Measurements from ENCODE around the gene GPS2.

GPS2 gene

DNA sequence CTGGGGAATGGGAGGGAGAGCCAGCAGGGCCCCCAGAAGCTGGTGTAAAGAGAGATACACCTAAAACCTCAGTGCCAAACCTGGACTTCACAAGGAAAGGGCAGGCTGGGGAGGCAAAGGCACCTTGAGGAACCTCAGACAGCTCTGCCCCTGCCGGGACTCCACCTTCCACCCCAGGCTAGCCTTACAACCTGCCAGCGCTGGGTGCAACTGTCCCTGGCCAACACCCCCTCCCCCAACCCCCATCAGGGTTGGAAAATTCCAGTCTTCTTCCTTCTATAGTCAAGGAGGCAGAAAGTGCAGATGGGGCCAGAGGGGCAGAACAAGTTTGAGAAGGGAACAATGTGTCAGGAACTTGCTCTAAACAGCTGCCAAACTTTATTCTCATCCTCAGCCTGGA, 23.0 kb downstream of the GPS2 start:
- DNase-seq: no peak

DNA sequence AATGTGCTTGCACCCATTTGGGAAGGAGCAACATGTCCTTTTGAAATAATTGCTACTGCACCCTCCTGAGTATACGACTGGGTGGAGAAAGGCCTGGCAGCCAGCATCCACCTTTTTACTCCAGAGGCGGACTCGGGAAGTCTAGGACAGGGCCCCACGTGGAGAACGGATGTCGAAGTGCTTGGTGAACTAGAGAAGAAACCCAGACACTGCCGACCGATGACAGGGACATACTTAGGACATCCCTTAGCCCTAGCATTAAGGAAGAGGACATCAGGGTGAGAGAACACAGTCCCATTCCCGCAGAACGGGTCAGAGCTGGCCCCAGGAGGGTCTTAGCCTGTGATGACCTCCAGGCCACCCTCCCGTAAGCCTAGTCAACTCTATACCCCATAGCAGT, 24.5 kb downstream of the GPS2 start:
- no peak for DNase-seq

DNA sequence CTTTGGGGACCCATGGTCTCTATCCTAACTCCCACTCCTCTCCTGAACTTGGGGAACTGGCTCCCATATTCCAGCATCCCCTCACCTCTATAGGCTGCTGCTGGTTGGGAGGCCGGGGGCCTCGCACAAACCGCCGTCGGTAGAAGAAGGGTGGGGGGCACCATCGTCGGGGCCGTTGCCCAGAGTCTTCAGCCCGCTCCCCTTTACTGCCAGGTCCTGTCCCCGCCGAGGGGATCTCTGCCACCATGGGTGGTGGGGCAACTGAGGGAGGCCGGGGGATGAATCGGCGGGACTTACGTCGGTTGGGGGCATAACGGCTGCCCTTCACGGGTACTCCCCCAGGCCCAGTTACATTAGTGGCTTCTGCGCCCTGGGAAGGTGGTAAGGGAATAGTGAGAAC, 25.0 kb downstream of the GPS2 start:
- no peak for DNase-seq

DNA sequence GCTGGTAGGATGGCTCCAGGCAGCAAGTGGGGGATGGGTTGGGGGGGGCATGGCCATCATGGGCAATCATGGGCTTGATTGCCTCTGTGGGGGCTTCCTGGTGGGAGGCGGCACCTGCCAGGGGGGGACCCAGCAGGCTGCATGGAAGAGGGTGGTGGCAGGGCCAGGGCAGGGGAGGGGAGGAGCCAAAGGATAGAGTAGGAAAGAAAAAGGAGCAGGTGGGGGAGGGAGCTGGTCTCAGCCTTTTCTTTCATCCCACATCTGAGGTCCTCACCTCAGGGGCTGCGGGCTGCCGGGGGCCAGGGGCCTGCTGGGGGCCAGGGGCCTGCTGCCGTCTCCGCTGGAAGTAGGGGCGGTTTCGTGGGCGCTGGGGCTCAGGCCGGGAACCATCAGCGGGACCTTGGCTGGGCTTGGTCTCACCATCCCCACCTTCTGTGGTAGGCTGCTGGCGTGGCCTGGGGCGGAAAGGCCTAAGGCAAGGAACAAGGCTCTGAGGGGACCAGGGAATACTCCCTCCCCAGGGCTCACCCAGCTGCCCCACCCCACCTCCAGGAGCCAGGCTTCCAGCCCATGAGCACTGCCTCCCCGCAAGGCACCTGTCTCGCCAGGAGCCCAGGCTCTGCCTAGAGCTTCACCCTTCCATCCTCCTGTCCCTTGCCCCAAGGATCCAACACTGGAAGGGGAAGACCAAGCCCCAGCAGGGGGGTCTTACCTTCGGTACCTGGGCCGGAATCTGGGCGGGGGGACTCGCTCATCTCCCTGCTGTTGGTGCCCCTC, 25.7 kb downstream of the GPS2 start:
- no peak for DNase-seq

DNA sequence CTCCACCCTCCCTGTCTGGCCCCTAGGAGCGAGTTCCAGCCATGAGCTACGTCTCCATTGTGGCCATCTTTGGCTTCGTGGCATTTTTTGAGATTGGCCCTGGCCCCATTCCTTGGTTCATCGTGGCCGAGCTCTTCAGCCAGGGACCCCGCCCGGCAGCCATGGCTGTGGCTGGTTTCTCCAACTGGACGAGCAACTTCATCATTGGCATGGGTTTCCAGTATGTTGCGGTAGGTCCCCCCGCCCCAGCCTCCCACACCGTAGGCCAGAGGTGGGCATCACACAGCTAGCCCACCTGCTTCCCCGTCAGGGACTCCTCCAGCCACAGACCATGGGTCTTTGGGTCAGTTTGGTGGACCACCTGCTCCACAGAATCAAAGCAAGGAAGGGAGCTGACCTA, 29.5 kb downstream of the GPS2 start:
- no peak for DNase-seq

DNA sequence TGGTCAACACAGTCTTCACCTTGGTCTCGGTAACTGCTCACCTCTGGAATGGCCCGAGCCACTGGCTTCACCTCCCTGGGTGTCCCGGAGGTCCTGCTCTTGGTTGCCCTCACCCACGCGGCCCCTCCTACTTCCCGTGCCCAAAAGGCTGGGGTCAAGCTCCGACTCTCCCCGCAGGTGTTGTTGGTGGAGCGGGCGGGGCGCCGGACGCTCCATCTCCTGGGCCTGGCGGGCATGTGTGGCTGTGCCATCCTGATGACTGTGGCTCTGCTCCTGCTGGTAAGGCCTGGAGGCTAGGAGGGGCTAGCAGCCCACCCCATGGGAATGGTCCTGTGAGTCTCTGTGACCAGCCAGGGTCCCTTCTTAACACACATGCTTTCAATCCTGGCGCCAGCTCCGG, 30.2 kb downstream of the GPS2 start:
- no peak for DNase-seq

DNA sequence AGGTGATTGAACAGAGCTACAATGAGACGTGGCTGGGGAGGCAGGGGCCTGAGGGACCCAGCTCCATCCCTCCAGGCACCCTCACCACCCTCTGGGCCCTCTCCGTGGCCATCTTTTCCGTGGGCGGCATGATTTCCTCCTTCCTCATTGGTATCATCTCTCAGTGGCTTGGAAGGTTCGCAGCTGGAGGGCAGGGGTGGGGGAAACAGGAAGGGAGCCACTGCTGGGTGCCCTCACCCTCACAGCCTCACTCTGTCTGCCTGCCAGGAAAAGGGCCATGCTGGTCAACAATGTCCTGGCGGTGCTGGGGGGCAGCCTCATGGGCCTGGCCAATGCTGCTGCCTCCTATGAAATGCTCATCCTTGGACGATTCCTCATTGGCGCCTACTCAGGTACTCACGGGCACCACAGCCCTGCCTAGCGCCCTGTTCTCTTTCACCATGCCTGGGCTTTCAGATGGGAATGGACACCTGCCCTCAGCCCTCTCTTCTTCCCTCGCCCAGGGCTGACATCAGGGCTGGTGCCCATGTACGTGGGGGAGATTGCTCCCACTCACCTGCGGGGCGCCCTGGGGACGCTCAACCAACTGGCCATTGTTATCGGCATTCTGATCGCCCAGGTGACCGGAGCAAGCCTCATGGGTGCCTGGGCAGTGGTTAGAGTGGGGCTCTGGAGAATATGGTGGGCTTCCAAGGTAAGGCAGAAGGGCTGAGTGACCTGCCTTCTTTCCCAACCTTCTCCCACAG, 31.5 kb downstream of the GPS2 start:
- no peak for DNase-seq

DNA sequence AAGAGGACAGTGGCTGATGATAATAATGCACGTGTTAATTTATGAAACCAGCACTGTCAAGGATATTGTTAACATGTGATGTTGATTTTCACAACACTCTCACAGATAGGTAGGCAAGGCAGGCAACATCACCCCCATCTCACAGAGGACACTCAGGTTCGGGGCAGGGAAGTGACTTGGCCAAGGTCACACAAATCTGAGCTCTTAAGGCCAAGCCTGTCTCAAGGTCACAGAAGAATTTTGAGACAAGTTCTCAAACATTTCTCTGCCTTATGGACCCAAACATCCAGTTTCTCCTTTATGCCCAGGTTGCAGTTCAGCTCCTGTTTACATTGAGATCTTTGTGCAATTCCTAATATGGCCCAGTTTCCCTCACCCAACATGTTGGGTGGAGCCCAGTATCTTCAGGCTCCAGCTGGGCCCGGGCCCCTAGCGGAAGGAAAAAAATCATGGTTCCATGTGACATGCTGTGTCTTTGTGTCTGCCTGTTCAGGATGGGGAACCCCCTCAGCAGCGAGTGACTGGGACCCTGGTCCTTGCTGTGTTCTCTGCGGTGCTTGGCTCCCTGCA, 32.3 kb downstream of the GPS2 start:
- no peak for DNase-seq

DNA sequence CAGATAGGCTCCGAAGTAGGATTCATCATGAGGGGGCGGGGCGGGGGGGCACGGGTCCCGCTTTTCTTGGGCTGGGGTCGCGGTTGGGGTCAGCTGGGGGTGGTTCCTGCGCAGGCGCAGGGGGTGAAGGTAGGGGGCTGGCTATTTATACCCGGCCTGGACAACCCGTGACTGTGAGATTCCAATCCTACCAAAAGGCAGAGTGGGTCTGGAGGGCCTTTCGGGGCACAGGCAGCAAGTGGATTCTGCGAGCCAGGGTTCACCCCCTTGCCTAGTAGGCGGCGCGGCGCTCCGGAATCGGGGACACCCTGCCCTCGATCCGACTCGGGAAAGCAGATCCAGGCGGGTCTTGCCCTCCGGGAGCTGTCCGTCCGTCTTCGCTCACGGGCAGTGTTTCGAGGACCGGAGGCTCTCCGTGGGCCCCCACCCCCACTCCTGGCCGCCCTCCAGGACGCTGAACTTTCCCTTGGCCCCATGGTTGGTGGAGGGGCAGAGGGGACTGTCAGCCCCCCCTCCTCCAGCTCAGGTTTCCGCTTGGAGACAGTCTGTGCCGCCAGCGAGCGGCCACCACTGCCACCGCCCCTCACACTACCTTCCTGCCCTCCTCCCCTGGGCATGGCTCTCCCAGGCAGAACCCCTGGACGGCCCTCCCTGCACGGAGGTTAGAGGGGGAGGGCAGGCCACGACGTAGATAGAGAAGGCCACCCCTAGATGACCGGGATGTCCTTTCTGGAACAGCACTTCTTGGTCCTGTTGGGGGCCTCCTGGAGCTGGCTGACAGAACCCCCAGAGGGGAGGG, 33.0 kb downstream of the GPS2 start:
- DNase-seq: peak; percentile 37

DNA sequence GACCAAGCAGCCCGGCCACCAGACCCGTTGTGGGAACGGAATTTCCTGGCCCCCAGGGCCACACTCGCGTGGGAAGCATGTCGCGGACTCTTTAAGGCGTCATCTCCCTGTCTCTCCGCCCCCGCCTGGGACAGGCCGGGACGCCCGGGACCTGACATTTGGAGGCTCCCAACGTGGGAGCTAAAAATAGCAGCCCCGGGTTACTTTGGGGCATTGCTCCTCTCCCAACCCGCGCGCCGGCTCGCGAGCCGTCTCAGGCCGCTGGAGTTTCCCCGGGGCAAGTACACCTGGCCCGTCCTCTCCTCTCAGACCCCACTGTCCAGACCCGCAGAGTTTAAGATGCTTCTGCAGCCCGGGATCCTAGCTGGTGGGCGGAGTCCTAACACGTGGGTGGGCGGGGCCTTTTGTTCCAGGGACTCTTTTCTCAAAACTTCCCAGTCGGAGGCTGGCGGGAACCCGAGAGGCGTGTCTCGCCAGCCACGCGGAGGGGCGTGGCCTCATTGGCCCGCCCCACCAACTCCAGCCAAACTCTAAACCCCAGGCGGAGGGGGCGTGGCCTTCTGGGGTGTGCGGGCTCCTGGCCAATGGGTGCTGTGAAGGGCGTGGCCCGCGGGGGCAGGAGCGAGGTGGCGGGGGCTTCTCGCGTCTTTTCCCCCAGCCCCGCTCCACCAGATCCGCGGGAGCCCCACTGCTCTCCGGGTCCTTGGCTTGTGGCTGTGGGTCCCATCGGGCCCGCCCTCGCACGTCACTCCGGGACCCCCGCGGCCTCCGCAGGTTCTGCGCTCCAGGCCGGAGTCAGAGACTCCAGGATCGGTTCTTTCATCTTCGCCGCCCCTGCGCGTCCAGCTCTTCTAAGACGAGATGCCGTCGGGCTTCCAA, 33.8 kb downstream of the GPS2 start, which contains the start of gene SLC2A4:
Gene SLC2A4 (plus strand): TSS at position 645 of the 879 bp plus-strand sequence. CDS start 217 bp downstream, at position 862.
- peak; percentile 92 for DNase-seq

DNA sequence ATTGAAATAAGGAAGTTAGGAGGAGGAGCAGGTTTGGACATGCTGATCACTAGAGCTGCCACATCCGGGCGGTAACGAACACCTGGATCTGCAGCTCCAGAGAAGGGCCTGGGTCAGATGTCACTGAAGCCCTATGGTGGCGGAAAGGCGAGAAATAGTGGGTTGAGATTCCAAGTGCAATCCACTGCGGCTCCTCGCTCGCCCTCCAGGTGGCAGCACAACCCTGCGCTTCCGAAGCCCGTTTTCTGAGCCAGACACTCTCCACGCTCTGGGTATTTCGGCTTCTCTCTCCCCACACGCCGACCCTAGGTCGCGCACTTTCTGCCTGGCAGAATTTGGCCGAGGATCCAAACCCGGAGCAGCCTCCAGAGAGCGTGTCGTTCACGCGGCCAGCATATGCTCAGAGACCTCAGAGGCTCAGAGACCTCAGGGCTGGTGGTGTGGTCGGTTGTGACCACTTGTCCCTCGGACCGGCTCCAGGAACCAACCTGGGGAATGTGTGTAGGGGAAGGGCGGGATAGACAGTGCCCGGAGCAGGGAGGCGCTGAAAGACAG, 34.6 kb downstream of the GPS2 start:
- DNase-seq: peak; percentile 92

DNA sequence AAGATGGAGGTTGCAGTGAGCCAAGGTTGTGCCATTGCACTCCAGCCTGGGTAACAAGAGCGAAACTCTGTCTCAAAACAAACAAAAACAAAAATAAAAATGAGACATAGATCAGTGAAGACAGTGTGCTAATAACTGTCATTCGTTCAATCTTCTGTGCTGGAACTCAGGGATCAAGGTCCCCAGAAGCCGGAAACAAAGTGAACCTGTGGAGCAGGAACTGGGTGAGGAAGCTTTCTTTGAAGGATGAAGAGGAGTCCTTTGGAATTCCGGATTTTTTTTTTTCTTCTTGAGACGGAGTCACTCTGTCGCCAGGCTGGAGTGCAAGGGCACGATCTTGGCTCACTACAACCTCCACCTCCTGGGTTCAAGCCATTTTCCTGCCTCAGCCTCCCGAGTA, 35.7 kb downstream of the GPS2 start:
- no peak for DNase-seq

DNA sequence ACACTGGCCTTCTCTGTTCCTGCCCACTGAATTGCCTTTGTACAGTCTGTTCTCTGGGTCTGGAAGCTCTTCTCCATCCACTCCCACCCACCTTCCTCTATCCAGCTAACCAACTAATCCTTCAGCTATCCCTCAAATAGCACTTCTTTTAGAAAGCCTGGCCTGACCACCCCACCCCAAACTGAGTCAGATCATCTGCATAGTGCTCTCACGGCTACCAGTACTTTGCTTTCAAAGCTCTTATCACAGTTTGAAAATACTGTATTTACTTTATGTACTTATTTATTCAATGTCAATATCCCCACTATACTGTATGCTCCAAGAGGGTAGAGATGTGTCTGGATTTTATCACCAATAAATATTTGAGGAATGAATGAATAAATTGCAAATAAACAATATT, 48.4 kb downstream of the GPS2 start:
- no peak for DNase-seq

DNA sequence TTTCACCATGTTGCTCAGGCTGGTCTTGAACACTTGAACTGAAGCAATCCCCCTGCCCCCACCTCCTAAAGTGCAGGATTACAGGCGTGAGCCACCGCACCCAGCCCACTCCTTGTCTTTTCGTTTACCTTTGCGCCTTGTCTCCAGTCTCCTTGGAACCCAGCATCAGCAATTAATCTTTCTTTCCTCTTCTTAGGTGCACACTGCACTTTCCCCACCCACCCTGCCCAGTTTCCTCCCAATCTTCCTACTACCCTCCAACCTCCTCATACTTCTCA, 51.4 kb downstream of the GPS2 start:
- no peak for DNase-seq

DNA sequence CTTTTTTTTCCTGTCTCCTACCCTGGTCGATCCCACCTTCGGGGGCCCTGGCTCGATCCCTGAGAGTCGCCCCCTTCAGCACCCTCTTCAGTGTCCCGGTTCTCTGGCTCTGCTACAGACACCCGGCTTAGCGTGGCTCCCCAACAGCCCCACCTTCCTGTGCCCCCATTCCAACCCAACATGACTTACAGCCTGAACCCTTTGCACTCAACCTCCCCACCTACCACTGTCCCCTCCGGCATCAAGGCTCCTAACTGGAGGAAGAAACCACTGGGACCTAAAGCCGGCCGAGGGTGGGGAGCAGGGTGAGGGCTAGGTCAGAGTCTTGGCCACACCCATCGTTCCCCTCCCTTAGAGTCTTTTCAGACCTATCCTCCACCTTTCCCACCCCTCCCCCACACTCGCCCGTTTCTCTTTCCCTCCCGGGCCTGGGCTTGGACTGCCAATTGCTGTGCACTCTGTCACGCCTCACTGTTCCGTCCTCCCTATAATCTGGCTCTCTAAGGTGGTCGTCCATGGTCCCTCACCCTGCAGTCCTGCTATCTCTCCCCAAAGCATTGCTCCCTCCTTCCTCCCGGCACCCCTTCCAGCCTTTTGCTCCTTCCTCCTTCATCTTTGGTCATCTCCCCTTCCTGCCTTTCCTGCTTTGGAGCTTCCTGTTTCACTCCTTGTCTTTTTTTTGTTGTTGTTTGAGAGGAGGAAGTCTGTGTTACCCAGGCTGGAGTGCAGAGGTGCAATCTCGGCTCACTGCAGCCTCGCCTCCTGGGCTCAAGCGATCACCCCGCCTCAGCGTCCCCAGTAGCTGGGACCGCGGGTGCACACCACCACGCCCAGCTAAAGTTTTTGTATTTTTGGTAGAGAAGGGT, 52.0 kb downstream of the GPS2 start:
- DNase-seq: peak; percentile 45

Measured in NCI-H1105 treated with DMSO at 0.1 percent for 48 hours (cell line).